Measurements from ENCODE around the gene POLR2B. TPM values are rescaled to one million over a fixed set of nuclear protein-coding genes. Genes with fewer than 3 reads are reported as not detected.

The POLR2B gene
- polyA plus RNA-seq, 1 experiment, result 163 TPM

DNA sequence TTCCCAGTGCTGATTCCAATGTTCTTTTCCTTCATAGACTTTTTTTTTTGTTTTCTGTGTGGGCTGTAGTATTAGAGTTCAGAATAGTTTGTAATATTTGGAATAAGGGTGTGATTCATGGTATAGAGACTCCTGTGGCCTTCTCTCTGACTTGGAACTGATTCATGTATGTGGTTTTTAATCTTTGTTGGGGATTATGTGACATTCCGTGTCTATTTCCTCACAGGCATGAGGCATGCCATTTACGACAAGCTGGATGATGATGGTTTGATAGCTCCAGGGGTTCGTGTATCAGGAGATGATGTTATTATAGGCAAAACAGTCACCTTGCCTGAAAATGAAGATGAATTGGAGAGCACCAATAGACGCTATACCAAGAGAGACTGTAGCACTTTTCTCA, 44.4 kb downstream of the POLR2B start:
- CTCF ChIA-PET, result interaction anchor here (1.2 to 2.7 kb wide), 2 partner anchors 15 to 140 kb away, joined by 9 to 22 read pairs; no protein-coding TSS in a partner anchor
- H3K27me3 ChIP-seq (ENCODE audit: control insufficient read depth, insufficient read depth, low read length), result no peaks in the 10 kb centered on the region
- no peaks in the 10 kb centered on the region for H3K9me3 ChIP-seq (ENCODE audit: control insufficient read depth, insufficient read depth, low read length)
- H3K27ac ChIP-seq (ENCODE audit: low read depth, low read length), result no peak overlapping the region
- POLR2A ChIA-PET, result interaction anchor here (1.1 kb wide), 1 partner anchor 76 kb away, joined by 3 read pairs; no protein-coding TSS in a partner anchor
- TF ChIP-seq, protein P1, sequence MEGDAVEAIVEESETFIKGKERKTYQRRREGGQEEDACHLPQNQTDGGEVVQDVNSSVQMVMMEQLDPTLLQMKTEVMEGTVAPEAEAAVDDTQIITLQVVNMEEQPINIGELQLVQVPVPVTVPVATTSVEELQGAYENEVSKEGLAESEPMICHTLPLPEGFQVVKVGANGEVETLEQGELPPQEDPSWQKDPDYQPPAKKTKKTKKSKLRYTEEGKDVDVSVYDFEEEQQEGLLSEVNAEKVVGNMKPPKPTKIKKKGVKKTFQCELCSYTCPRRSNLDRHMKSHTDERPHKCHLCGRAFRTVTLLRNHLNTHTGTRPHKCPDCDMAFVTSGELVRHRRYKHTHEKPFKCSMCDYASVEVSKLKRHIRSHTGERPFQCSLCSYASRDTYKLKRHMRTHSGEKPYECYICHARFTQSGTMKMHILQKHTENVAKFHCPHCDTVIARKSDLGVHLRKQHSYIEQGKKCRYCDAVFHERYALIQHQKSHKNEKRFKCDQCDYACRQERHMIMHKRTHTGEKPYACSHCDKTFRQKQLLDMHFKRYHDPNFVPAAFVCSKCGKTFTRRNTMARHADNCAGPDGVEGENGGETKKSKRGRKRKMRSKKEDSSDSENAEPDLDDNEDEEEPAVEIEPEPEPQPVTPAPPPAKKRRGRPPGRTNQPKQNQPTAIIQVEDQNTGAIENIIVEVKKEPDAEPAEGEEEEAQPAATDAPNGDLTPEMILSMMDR (IDR thresholded peaks at IDR 0.05; ENCODE audit: low read depth, low read length), result no peak
- DNase-seq (ENCODE audit: low read depth, low spot score), result peak; percentile 78
- H3K4me3 ChIP-seq (ENCODE audit: low read depth, low read length), result no peak overlapping the region

DNA sequence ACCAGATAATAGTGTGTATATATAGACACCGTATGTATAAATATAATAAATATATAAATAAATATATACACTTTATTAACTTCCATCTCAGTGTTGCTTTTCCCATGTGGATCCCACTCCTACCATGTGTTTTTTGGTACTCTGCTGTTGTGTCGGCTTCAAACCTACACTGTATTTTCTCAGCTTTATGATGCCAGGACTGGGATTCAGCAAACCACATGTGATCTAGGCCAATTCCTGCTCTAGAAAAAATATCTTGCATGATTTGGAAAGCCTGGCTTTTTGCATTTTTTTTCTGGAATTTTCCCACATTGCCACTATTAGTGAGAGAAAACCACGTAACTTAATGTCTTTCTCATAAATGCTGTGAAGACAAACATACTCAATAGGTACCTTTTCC, 55.8 kb downstream of the POLR2B start:
- DNase-seq (ENCODE audit: low read depth, low spot score), result no peak
- ChIA-PET POLR2A (interaction anchor here (0.6 kb wide), 1 partner anchor 100 kb away, joined by 3 read pairs; no protein-coding TSS in a partner anchor), CTCF (interaction anchor here (0.7 to 9.2 kb wide), 2 partner anchors 129 to 164 kb away, joined by 3 to 179 read pairs; no protein-coding TSS in a partner anchor)
- H3K27ac ChIP-seq (ENCODE audit: low read depth, low read length), result no peak overlapping the region
- no peaks in the 10 kb centered on the region for H3K9me3 ChIP-seq (ENCODE audit: control insufficient read depth, insufficient read depth, low read length)
- TF ChIP-seq, protein P1 (IDR thresholded peaks at IDR 0.05; ENCODE audit: low read depth, low read length), result no peak
- no peaks in the 10 kb centered on the region for H3K27me3 ChIP-seq (ENCODE audit: control insufficient read depth, insufficient read depth, low read length)
- H3K4me3 ChIP-seq (ENCODE audit: low read depth, low read length), result no peak overlapping the region

DNA sequence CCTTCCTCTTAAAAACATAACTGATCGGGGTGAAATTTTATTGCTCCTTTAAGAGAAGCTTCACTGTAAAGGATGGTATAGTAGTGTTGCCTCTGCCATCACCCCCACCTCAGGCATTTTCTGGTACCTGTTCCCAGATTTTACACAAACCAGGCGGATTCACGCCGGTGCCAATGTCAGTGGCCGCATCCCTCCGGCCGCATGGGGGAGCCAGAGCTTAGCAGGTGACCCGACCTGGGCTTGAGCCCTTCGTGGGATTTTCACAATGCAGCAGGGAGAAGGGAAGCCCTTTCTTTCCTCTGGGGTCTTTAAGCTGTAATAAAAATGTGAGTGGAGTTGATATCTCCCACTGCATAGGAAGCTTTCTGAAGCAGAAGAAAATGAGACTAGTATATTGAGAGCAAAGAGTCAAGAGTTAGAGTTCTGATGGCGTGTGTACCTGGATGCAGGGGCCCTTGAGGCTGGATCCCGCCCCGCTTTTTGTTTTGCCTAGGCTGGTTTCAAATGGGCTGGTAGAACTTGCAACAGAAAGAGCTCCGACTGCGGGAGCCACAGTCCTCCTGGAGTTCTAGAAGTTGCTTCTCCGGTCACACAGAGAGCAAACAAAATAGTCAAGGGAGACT, 59.4 kb downstream of the POLR2B start:
- TF ChIP-seq, protein P1 (IDR thresholded peaks at IDR 0.05; ENCODE audit: low read depth, low read length), result peak; percentile 98
- H3K27ac ChIP-seq (ENCODE audit: low read depth, low read length), result no peak overlapping the region
- no peak overlapping the region for H3K4me3 ChIP-seq (ENCODE audit: low read depth, low read length)
- H3K9me3 ChIP-seq (ENCODE audit: control insufficient read depth, insufficient read depth, low read length), result no peaks in the 10 kb centered on the region
- ChIA-PET POLR2A (interaction anchor here (0.5 to 0.6 kb wide), 2 partner anchors 61 to 648 kb away, joined by 3 read pairs; no protein-coding TSS in a partner anchor), CTCF (interaction anchor here (0.5 to 9.2 kb wide), 34 partner anchors 10 to 494 kb away, joined by 3 to 179 read pairs (median 5); no protein-coding TSS in a partner anchor)
- DNase-seq (ENCODE audit: low read depth, low spot score), result no peak
- no peaks in the 10 kb centered on the region for H3K27me3 ChIP-seq (ENCODE audit: control insufficient read depth, insufficient read depth, low read length)

DNA sequence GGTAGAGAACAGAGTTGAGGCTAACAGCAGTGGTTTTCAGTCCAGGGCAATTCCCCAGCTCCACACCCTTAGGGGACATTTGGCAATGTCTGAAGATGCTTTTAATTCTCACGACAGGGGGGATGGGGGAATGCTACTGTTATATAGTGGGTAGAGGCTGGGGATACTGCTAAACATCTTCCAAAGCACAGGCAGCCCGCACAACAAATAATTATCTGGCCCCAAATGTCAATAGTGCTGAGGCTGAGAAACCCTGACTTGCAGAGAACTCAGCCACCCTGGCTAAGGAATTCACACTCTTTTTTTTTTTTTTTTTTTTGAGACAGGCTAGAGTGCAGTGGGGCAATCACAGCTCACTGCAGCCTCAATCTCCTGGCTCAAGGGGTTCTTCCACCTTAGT, 60.6 kb downstream of the POLR2B start:
- TF ChIP-seq, protein P1 (IDR thresholded peaks at IDR 0.05; ENCODE audit: low read depth, low read length), result no peak
- no peak for DNase-seq (ENCODE audit: low read depth, low spot score)
- Histone ChIP-seq H3K9me3 (ENCODE audit: control insufficient read depth, insufficient read depth, low read length) (no peaks in the 10 kb centered on the region), H3K27ac (ENCODE audit: low read depth, low read length) (peak overlapping the region; percentile 3), H3K4me3 (ENCODE audit: low read depth, low read length) (no peak overlapping the region), H3K27me3 (ENCODE audit: control insufficient read depth, insufficient read depth, low read length) (no peaks in the 10 kb centered on the region)
- POLR2A ChIA-PET, result interaction anchor here (0.9 kb wide), 1 partner anchor 42 kb away, joined by 3 read pairs; no protein-coding TSS in a partner anchor
- CTCF ChIA-PET, result interaction anchor here (0.6 to 9.2 kb wide), 5 partner anchors 12 to 124 kb away, joined by 9 to 179 read pairs (median 11); no protein-coding TSS in a partner anchor

DNA sequence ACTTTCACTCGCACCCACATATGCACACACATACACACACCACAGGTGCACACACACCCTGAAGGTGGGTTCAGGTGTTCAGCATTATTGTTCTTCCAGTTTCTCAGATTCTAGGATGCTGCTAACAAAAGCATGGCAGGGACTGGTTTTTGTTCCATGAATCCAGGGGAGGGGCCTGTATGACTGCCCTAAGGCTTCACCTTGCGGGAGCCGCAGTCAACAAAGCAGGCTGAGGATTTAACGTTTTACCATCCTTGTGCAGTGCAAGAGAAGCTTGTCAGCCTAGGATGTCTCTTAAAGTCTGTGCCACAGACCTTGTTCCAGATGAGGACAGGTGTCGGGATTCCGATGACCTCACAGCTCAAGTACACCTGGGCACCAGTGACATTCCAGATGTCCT, 61.8 kb downstream of the POLR2B start:
- Histone ChIP-seq H3K27me3 (ENCODE audit: control insufficient read depth, insufficient read depth, low read length) (no peaks in the 10 kb centered on the region), H3K4me3 (ENCODE audit: low read depth, low read length) (no peak overlapping the region), H3K9me3 (ENCODE audit: control insufficient read depth, insufficient read depth, low read length) (no peaks in the 10 kb centered on the region), H3K27ac (ENCODE audit: low read depth, low read length) (no peak overlapping the region)
- ChIA-PET CTCF (interaction anchor here (9.2 kb wide), 1 partner anchor 123 kb away, joined by 179 read pairs; no protein-coding TSS in a partner anchor), POLR2A (no interaction called here)
- DNase-seq (ENCODE audit: low read depth, low spot score), result no peak
- TF ChIP-seq, protein P1 (IDR thresholded peaks at IDR 0.05; ENCODE audit: low read depth, low read length), result no peak
